Astrocyte (in vitro differentiated cells and primary cell): Measurements from ENCODE around the gene MAN1B1. TPM values are rescaled to one million over a fixed set of nuclear protein-coding genes. Genes with fewer than 3 reads are reported as not detected.

Experiments used
- DNase-seq: peaks from one replicate; pipeline ENCODE4 v3.0.0-alpha.2; 2010; ENCODE audit warnings: low read depth
- FAIRE-seq: peaks from 2 replicates; lab custom pipeline; 2011; peaks lifted over from hg19 to GRCh38; lab: Jason Lieb, UNC
- H2AFZ ChIP-seq: 2 replicates; pipeline ENCODE4 v1.6.0; 2012; ENCODE audit warnings: low read depth, low read length, inconsistent platforms
- H3K27ac ChIP-seq: 2 replicates; pipeline ENCODE4 v1.5.1; 2011; ENCODE audit warnings: low read depth, low read length, inconsistent platforms
- H3K27me3 ChIP-seq: 2 replicates; pipeline ENCODE4 v1.6.0; 2011; ENCODE audit warnings: low read length, inconsistent platforms; ENCODE audit not compliant: insufficient read depth
- H3K36me3 ChIP-seq: 2 replicates; pipeline ENCODE4 v1.5.1; 2011; ENCODE audit warnings: low read length, inconsistent platforms; ENCODE audit not compliant: insufficient read depth
- H3K4me1 ChIP-seq: 2 replicates; pipeline ENCODE4 v1.5.1; 2011; ENCODE audit warnings: low read length, inconsistent platforms; ENCODE audit not compliant: insufficient read depth
- H3K4me2 ChIP-seq: 2 replicates; pipeline ENCODE4 v1.6.0; 2012; ENCODE audit warnings: low read length, inconsistent platforms
- H3K4me3 ChIP-seq: 2 replicates; pipeline ENCODE4 v1.5.1; 2011; ENCODE audit warnings: low read depth, mild to moderate bottlenecking, low read length, inconsistent platforms; ENCODE audit not compliant: insufficient read depth
- H3K79me2 ChIP-seq: 2 replicates; pipeline ENCODE4 v1.6.0; 2012; ENCODE audit warnings: mild to moderate bottlenecking, low read length, inconsistent platforms; ENCODE audit not compliant: insufficient read depth
- H3K9ac ChIP-seq: 2 replicates; pipeline ENCODE4 v1.6.0; 2012; ENCODE audit warnings: mild to moderate bottlenecking, low read length, inconsistent platforms
- H3K9me3 ChIP-seq: 2 replicates; pipeline ENCODE4 v1.5.1; 2012; ENCODE audit warnings: low read depth, mild to moderate bottlenecking, low read length, inconsistent platforms; ENCODE audit not compliant: insufficient read depth
- H4K20me1 ChIP-seq: 2 replicates; pipeline ENCODE4 v1.6.0; 2012; ENCODE audit warnings: low read length, inconsistent platforms; ENCODE audit not compliant: insufficient read depth
- H3K27ac Mint-ChIP-seq: one replicate; pipeline ENCODE4 v1.8.0; 2021; ENCODE audit warnings: mild to moderate bottlenecking, mixed read lengths; ENCODE audit not compliant: unreplicated experiment
- H3K27me3 Mint-ChIP-seq: one replicate; pipeline ENCODE4 v1.8.0; 2021; ENCODE audit warnings: low read depth, mixed read lengths; ENCODE audit not compliant: unreplicated experiment
- H3K36me3 Mint-ChIP-seq: one replicate; pipeline ENCODE4 v1.8.0; 2021; ENCODE audit warnings: low read depth, mixed read lengths; ENCODE audit not compliant: unreplicated experiment
- H3K4me1 Mint-ChIP-seq: one replicate; pipeline ENCODE4 v1.8.0; 2021; ENCODE audit warnings: low read depth, mixed read lengths; ENCODE audit not compliant: unreplicated experiment
- H3K4me3 Mint-ChIP-seq: one replicate; pipeline ENCODE4 v1.8.0; 2021; ENCODE audit warnings: mild to moderate bottlenecking, moderate library complexity, mixed read lengths; ENCODE audit not compliant: unreplicated experiment
- H3K9me3 Mint-ChIP-seq: one replicate; pipeline ENCODE4 v1.8.0; 2021; ENCODE audit warnings: mild to moderate bottlenecking, mixed read lengths; ENCODE audit not compliant: unreplicated experiment
- CTCF ChIP-seq: IDR thresholded peaks from 2 replicates; pipeline ENCODE4 v1.5.1; 2011; ENCODE audit warnings: low read depth, mild to moderate bottlenecking, inconsistent platforms, low read length, moderate library complexity; ENCODE audit not compliant: insufficient read depth
- EZH2 ChIP-seq: IDR thresholded peaks from 2 replicates; pipeline ENCODE4 v1.6.1; 2012; ENCODE audit warnings: mild to moderate bottlenecking, low read length, inconsistent platforms; ENCODE audit not compliant: insufficient read depth
- total RNA-seq: library from RNA; stranded (reverse); gene quantifications from 2 replicates; pipeline ENCODE4 v1.2.1, GENCODE V29; 2021

Gene MAN1B1
- total RNA-seq, 1 donor from 2014 or later = 69.2 TPM

GRCh38 chr9:137037483-137037882 lies 49.3 kb upstream of the MAN1B1 start:
- no peaks in the 10 kb centered on the region for H3K36me3 ChIP-seq
- H3K27me3 ChIP-seq = no peaks in the 10 kb centered on the region
- no peaks in the 10 kb centered on the region for H3K4me1 ChIP-seq
- H3K4me3 ChIP-seq = no peak overlapping the region
- H3K36me3 Mint-ChIP-seq = peaks cover 6% of the 10 kb centered on the region
- no peak overlapping the region for H3K4me3 Mint-ChIP-seq
- no peak overlapping the region for H3K9ac ChIP-seq
- H3K9me3 ChIP-seq = no peaks in the 10 kb centered on the region
- FAIRE-seq (no peak), DNase-seq (no peak)
- no peaks in the 10 kb centered on the region for H3K9me3 Mint-ChIP-seq
- no peaks in the 10 kb centered on the region for H3K79me2 ChIP-seq
- H4K20me1 ChIP-seq = peaks cover 5% of the 10 kb centered on the region
- no peak overlapping the region for H3K27ac ChIP-seq
- H3K4me2 ChIP-seq = no peak overlapping the region
- no peak overlapping the region for H2AFZ ChIP-seq
- TF ChIP-seq CTCF (no peak), EZH2 (no peak)
- H3K27ac Mint-ChIP-seq = no peak overlapping the region
- H3K4me1 Mint-ChIP-seq = no peaks in the 10 kb centered on the region
- H3K27me3 Mint-ChIP-seq = peaks cover 1% of the 10 kb centered on the region

- Mint-ChIP-seq H3K36me3 (peaks cover 6% of the 10 kb centered on the region), H3K4me1 (no peaks in the 10 kb centered on the region), H3K4me3 (no peak overlapping the region), H3K27me3 (no peaks in the 10 kb centered on the region), H3K9me3 (no peaks in the 10 kb centered on the region), H3K27ac (no peak overlapping the region)
- H3K9me3 ChIP-seq = no peaks in the 10 kb centered on the region
- no peak overlapping the region for H3K4me2 ChIP-seq
- FAIRE-seq (no peak), DNase-seq (no peak)
- no peaks in the 10 kb centered on the region for H3K27me3 ChIP-seq
- H3K27ac ChIP-seq = no peak overlapping the region
- H3K4me3 ChIP-seq = no peak overlapping the region
- TF ChIP-seq EZH2 = no peak
- TF ChIP-seq CTCF = no peak
- H3K79me2 ChIP-seq = peaks cover 8% of the 10 kb centered on the region
- H3K4me1 ChIP-seq = no peaks in the 10 kb centered on the region
- H4K20me1 ChIP-seq = peaks cover 13% of the 10 kb centered on the region
- H3K9ac ChIP-seq = no peak overlapping the region
- no peaks in the 10 kb centered on the region for H3K36me3 ChIP-seq
- no peak overlapping the region for H2AFZ ChIP-seq
Observed at GRCh38 chr9:137038916-137039315, 47.9 kb upstream of the MAN1B1 start.

- DNase-seq (no peak), FAIRE-seq (no peak)
- peaks cover 22% of the 10 kb centered on the region for H4K20me1 ChIP-seq
- H3K27ac Mint-ChIP-seq = no peak overlapping the region
- H3K9me3 Mint-ChIP-seq = no peaks in the 10 kb centered on the region
- no peak overlapping the region for H3K27ac ChIP-seq
- H3K4me1 ChIP-seq = peaks cover 7% of the 10 kb centered on the region
- H3K27me3 ChIP-seq = no peaks in the 10 kb centered on the region
- TF ChIP-seq EZH2 = no peak
- TF ChIP-seq CTCF = no peak
- H3K36me3 Mint-ChIP-seq = peaks cover 6% of the 10 kb centered on the region
- H2AFZ ChIP-seq = no peak overlapping the region
- no peaks in the 10 kb centered on the region for H3K9me3 ChIP-seq
- no peak overlapping the region for H3K4me2 ChIP-seq
- H3K4me3 Mint-ChIP-seq = no peak overlapping the region
- H3K4me1 Mint-ChIP-seq = peaks cover 1% of the 10 kb centered on the region
- H3K9ac ChIP-seq = no peak overlapping the region
- no peaks in the 10 kb centered on the region for H3K36me3 ChIP-seq
- H3K4me3 ChIP-seq = no peak overlapping the region
- no peaks in the 10 kb centered on the region for H3K27me3 Mint-ChIP-seq
- H3K79me2 ChIP-seq = peaks cover 17% of the 10 kb centered on the region
Observed at GRCh38 chr9:137039611-137040366, 47.0 kb upstream of the MAN1B1 start.
